Esophagus squamous epithelium (tissue), 5 donors: ENCODE data around the gene LGR6. TPM values are rescaled to one million over a fixed set of nuclear protein-coding genes. Genes with fewer than 3 reads are reported as not detected.

Source experiments
- DNase-seq: peaks from one replicate; lab custom pipeline; 2025; lab: John Stamatoyannopoulos, UW
- H3K27ac ChIP-seq, 4 donors: fragments of 200-600 bp; sonication (generic); one replicate each; pipeline ENCODE4 v1.5.1; 2016 to 2019; ENCODE audit warnings: mild to moderate bottlenecking in 1 of 4
- H3K27me3 ChIP-seq, 4 donors: fragments of 200-600 bp; sonication (generic); 1 replicate in 3 of 4; 2 replicates in 1 of 4; pipeline versions ENCODE4 v1.5.1 to v1.6.0; 2017 to 2021; ENCODE audit warnings: antibody characterized with exemption in 1 of 4
- H3K36me3 ChIP-seq, 3 donors: fragments of 200-600 bp; sonication (generic); one replicate each; pipeline ENCODE4 v1.5.1; 2016 to 2019
- H3K4me1 ChIP-seq, 3 donors: fragments of 200-600 bp; sonication (generic); one replicate each; pipeline ENCODE4 v1.5.1; 2017 to 2019
- H3K4me3 ChIP-seq, 4 donors: fragments of 200-600 bp; sonication (generic); 1 replicate in 3 of 4; 2 replicates in 1 of 4; pipeline ENCODE4 v1.5.1; 2016 to 2019; ENCODE audit warnings: mild to moderate bottlenecking in 2 of 4, moderate library complexity in 1 of 4
- H3K9me3 ChIP-seq, 3 donors: fragments of 200-600 bp; sonication (generic); one replicate each; pipeline ENCODE4 v1.5.1; 2016 to 2019
- CTCF ChIP-seq, 6 experiments: fragments of 450-650 bp in 4 of 6; fragments of 200-600 bp in 2 of 6; sonication (generic) in 2 of 6; IDR thresholded peaks; one replicate each; pipeline ENCODE4 v1.5.1; 2016 to 2019; ENCODE audit warnings: antibody characterized with exemption in 6 of 6, mild to moderate bottlenecking in 4 of 6, moderate library complexity in 4 of 6
- POLR2A ChIP-seq, 4 donors: fragments of 450-650 bp; IDR thresholded peaks; one replicate each; pipeline ENCODE4 v1.6.1; 2017; ENCODE audit warnings: antibody characterized with exemption in 4 of 4, mild to moderate bottlenecking in 4 of 4, moderate library complexity in 3 of 4
- WGBS, 2 donors: methylation state at CpG; one replicate each; pipeline ENCODE4 v1.1.5; 2018; 5-methylcytosine and 5-hydroxymethylcytosine counted together
- intact Hi-C: fragments of 100-400 bp; cut with DNase I; formaldehyde crosslinking; loops from one replicate; pipeline ENCODE4 v1.15.0; 2022
- total RNA-seq, 4 donors: library from RNA; depleted of rRNA; stranded (reverse); fragments of >200 nt; gene quantifications; one replicate each; pipeline ENCODE4 v1.1.0, GENCODE V29; 2016
- donor health status: DM: yes; HTN: yes; CAD: no.

Gene LGR6
- total RNA-seq, 4 donors from 2014 or later = 0.53 to 6.4 (median 2.9) TPM

- no peak overlapping the region for H3K27ac ChIP-seq
- DNase-seq = no peak
- peaks cover 0 to 6% (median 0%) of the 10 kb centered on the region in 3 donors for H3K4me1 ChIP-seq
- H3K36me3 ChIP-seq = no peaks in the 10 kb centered on the region
- TF ChIP-seq POLR2A (IDR thresholded peaks at IDR 0.05) (no peak), CTCF (IDR thresholded peaks at IDR 0.05) (no peak)
- no peaks in the 10 kb centered on the region for H3K9me3 ChIP-seq
- peaks cover 0 to 71% (median 0%) of the 10 kb centered on the region in 4 donors for H3K27me3 ChIP-seq
- no peak overlapping the region for H3K4me3 ChIP-seq
- WGBS, 2 donors = 83 to 93% methylated on average over 1 to 3 of the region's 3 CpGs
- intact Hi-C loops = no loop called here
Observed at GRCh38 chr1:202243006-202243405, 49.4 kb downstream of the LGR6 start.

- TF ChIP-seq POLR2A (IDR thresholded peaks at IDR 0.05) = no peak
- no peak for TF ChIP-seq CTCF (IDR thresholded peaks at IDR 0.05)
- H3K27me3 ChIP-seq = peaks cover 0 to 72% (median 0%) of the 10 kb centered on the region in 4 donors
- H3K27ac ChIP-seq = no peak overlapping the region
- no peak for DNase-seq
- WGBS, 2 donors = 66 to 83% methylated on average over 2 to 3 of the region's 9 CpGs
- H3K36me3 ChIP-seq = no peaks in the 10 kb centered on the region
- intact Hi-C loops = no loop called here
- no peaks in the 10 kb centered on the region for H3K9me3 ChIP-seq
- no peak overlapping the region for H3K4me3 ChIP-seq
- peaks cover 0 to 6% (median 0%) of the 10 kb centered on the region in 3 donors for H3K4me1 ChIP-seq
Observed at GRCh38 chr1:202244841-202245261, 51.3 kb downstream of the LGR6 start.

- WGBS, 2 donors = 88% methylated on average over 3 of the region's 8 CpGs; no CpG with 5 or more reads in 1 of the 2 donors
- Histone ChIP-seq H3K9me3 (no peaks in the 10 kb centered on the region), H3K27me3 (peaks cover 0 to 69% (median 0%) of the 10 kb centered on the region in 4 donors), H3K36me3 (no peaks in the 10 kb centered on the region), H3K27ac (no peak overlapping the region), H3K4me3 (no peak overlapping the region), H3K4me1 (peaks cover 0 to 6% (median 0%) of the 10 kb centered on the region in 3 donors)
- intact Hi-C loops = no loop called here
- DNase-seq = no peak
- no peak for TF ChIP-seq CTCF (IDR thresholded peaks at IDR 0.05)
- no peak for TF ChIP-seq POLR2A (IDR thresholded peaks at IDR 0.05)
Observed at GRCh38 chr1:202245391-202245790, 51.8 kb downstream of the LGR6 start.

- no peak overlapping the region for H3K27ac ChIP-seq
- no peaks in the 10 kb centered on the region for H3K9me3 ChIP-seq
- TF ChIP-seq CTCF (IDR thresholded peaks at IDR 0.05) (no peak), POLR2A (IDR thresholded peaks at IDR 0.05) (no peak)
- H3K36me3 ChIP-seq = no peaks in the 10 kb centered on the region
- H3K4me1 ChIP-seq = no peaks in the 10 kb centered on the region
- 96 to 98% methylated on average over 6 of the region's 6 CpGs for WGBS, 2 donors
- DNase-seq = no peak
- intact Hi-C loops = no loop called here
- H3K27me3 ChIP-seq = peaks cover 0 to 66% (median 0%) of the 10 kb centered on the region in 4 donors
- H3K4me3 ChIP-seq = no peak overlapping the region
Observed at GRCh38 chr1:202247104-202247503, 53.5 kb downstream of the LGR6 start.

GRCh38 chr1:202247837-202248795, 54.5 kb downstream of the LGR6 start:
- TF ChIP-seq CTCF (IDR thresholded peaks at IDR 0.05) = no peak
- TF ChIP-seq POLR2A (IDR thresholded peaks at IDR 0.05) = no peak
- WGBS, 2 donors = 67 to 73% methylated on average over 13 to 14 of the region's 20 CpGs
- Histone ChIP-seq H3K27me3 (peaks cover 0 to 64% (median 0%) of the 10 kb centered on the region in 4 donors), H3K4me3 (no peak overlapping the region), H3K9me3 (no peaks in the 10 kb centered on the region), H3K36me3 (no peaks in the 10 kb centered on the region), H3K4me1 (no peaks in the 10 kb centered on the region), H3K27ac (no peak overlapping the region)
- intact Hi-C loops = no loop called here
- DNase-seq = no peak
